Neutrophil (primary cell): ENCODE data around the gene CNTNAP5.

Source experiments
- H3K27ac ChIP-seq: fragments of 200-600 bp; sonication (generic); 2 replicates; pipeline ENCODE4 v1.5.1; 2016; ENCODE audit warnings: mild to moderate bottlenecking, moderate library complexity
- H3K27me3 ChIP-seq: fragments of 200-600 bp; sonication (generic); 2 replicates; pipeline ENCODE4 v1.6.0; 2016; ENCODE audit warnings: mild to moderate bottlenecking
- H3K36me3 ChIP-seq: fragments of 200-600 bp; sonication (generic); 2 replicates; pipeline ENCODE4 v1.5.1; 2017
- H3K4me1 ChIP-seq, 2 experiments: fragments of 200-600 bp in 1 of 2; sonication (generic) in 1 of 2; 1 replicate in 1 of 2; 2 replicates in 1 of 2; pipeline versions ENCODE4 v1.5.1 to v1.6.1; 2013 to 2016; ENCODE audit warnings: low read depth in 1 of 2, low read length in 1 of 2, mild to moderate bottlenecking in 1 of 2, moderate library complexity in 1 of 2; ENCODE audit not compliant: control insufficient read depth in 1 of 2, insufficient read depth in 1 of 2
- H3K4me3 ChIP-seq, 2 experiments: fragments of 200-600 bp in 1 of 2; sonication (generic) in 1 of 2; 1 replicate in 1 of 2; 2 replicates in 1 of 2; pipeline ENCODE4 v1.5.1; 2013 to 2016; ENCODE audit warnings: low read depth in 1 of 2, low read length in 1 of 2, mild to moderate bottlenecking in 1 of 2, moderate library complexity in 1 of 2
- H3K9me3 ChIP-seq: fragments of 200-600 bp; sonication (generic); 2 replicates; pipeline ENCODE4 v1.5.1; 2016
- TF ChIP-seq, protein P1 (sequence below): fragments of 200-600 bp; sonication (generic); IDR thresholded peaks from 2 replicates; pipeline ENCODE4 v1.5.1; 2016; ENCODE audit warnings: antibody characterized with exemption

The CNTNAP5 gene

GRCh38 chr2:124961132-124961531 lies 936.0 kb downstream of the CNTNAP5 start:
- Histone ChIP-seq H3K36me3 (no peaks in the 10 kb centered on the region), H3K27ac (no peak overlapping the region), H3K9me3 (no peaks in the 10 kb centered on the region), H3K27me3 (no peaks in the 10 kb centered on the region), H3K4me1 (no peaks in the 10 kb centered on the region), H3K4me3 (no peak overlapping the region)
- TF ChIP-seq, protein P1, sequence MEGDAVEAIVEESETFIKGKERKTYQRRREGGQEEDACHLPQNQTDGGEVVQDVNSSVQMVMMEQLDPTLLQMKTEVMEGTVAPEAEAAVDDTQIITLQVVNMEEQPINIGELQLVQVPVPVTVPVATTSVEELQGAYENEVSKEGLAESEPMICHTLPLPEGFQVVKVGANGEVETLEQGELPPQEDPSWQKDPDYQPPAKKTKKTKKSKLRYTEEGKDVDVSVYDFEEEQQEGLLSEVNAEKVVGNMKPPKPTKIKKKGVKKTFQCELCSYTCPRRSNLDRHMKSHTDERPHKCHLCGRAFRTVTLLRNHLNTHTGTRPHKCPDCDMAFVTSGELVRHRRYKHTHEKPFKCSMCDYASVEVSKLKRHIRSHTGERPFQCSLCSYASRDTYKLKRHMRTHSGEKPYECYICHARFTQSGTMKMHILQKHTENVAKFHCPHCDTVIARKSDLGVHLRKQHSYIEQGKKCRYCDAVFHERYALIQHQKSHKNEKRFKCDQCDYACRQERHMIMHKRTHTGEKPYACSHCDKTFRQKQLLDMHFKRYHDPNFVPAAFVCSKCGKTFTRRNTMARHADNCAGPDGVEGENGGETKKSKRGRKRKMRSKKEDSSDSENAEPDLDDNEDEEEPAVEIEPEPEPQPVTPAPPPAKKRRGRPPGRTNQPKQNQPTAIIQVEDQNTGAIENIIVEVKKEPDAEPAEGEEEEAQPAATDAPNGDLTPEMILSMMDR = no peak
